Endothelial cell (in vitro differentiated cells): Measurements from ENCODE around the gene NIPAL1. TPM values are rescaled to one million over a fixed set of nuclear protein-coding genes. Genes with fewer than 3 reads are reported as not detected.
A peak's percentile ranks its signal among the peaks of the same experiment; 100 is the strongest.

Source experiments
- DNase-seq: peaks from one replicate; pipeline ENCODE4 v3.0.0; 2021; ENCODE audit warnings: low spot score
- H3K27ac Mint-ChIP-seq: one replicate; pipeline ENCODE4 v1.8.0; 2021; ENCODE audit warnings: mixed read lengths, inconsistent platforms; ENCODE audit not compliant: unreplicated experiment
- H3K27me3 Mint-ChIP-seq: one replicate; pipeline ENCODE4 v1.8.0; 2021; ENCODE audit warnings: mild to moderate bottlenecking, moderate library complexity, mixed read lengths, inconsistent platforms; ENCODE audit not compliant: unreplicated experiment
- H3K36me3 Mint-ChIP-seq: one replicate; pipeline ENCODE4 v1.8.0; 2021; ENCODE audit warnings: mild to moderate bottlenecking, low read depth, mixed read lengths, inconsistent platforms; ENCODE audit not compliant: unreplicated experiment
- H3K4me1 Mint-ChIP-seq: one replicate; pipeline ENCODE4 v1.8.0; 2021; ENCODE audit warnings: mild to moderate bottlenecking, mixed read lengths, inconsistent platforms; ENCODE audit not compliant: unreplicated experiment
- H3K4me3 Mint-ChIP-seq: one replicate; pipeline ENCODE4 v1.8.0; 2021; ENCODE audit warnings: mild to moderate bottlenecking, mixed read lengths, inconsistent platforms; ENCODE audit not compliant: unreplicated experiment
- H3K9me3 Mint-ChIP-seq: one replicate; pipeline ENCODE4 v1.8.0; 2021; ENCODE audit warnings: mixed read lengths, inconsistent platforms; ENCODE audit not compliant: unreplicated experiment
- CTCF ChIP-seq: fragments of 200-600 bp; sonication (generic); IDR thresholded peaks from one replicate; pipeline ENCODE4 v1.5.0; 2021; ENCODE audit warnings: antibody characterized with exemption; ENCODE audit not compliant: unreplicated experiment
- total RNA-seq: library from RNA; stranded (reverse); fragmentation: NEBNext Ultra II Directional; extraction: Animal tissue kit (Norgen Biotek cat#: 25700); gene quantifications from one replicate; pipeline ENCODE4 v1.2.1, GENCODE V29; 2021; ENCODE audit not compliant: unreplicated experiment

NIPAL1 gene
- total RNA-seq, 1 donor from 2014 or later: 2.0 TPM

- DNase-seq: no peak
- Mint-ChIP-seq H3K4me3 (no peak overlapping the region), H3K27ac (no peak overlapping the region), H3K4me1 (no peaks in the 10 kb centered on the region), H3K36me3 (no peaks in the 10 kb centered on the region), H3K27me3 (no peaks in the 10 kb centered on the region), H3K9me3 (no peaks in the 10 kb centered on the region)
- TF ChIP-seq CTCF: no peak
Measured at GRCh38 chr4:48031802-48032525, 15.4 kb downstream of the NIPAL1 start.

GRCh38 chr4:48032721-48033120, 16.1 kb downstream of the NIPAL1 start:
- no peak overlapping the region for H3K4me3 Mint-ChIP-seq
- no peak for DNase-seq
- TF ChIP-seq CTCF: no peak
- no peaks in the 10 kb centered on the region for H3K4me1 Mint-ChIP-seq
- no peaks in the 10 kb centered on the region for H3K9me3 Mint-ChIP-seq
- no peaks in the 10 kb centered on the region for H3K27me3 Mint-ChIP-seq
- H3K36me3 Mint-ChIP-seq: no peaks in the 10 kb centered on the region
- H3K27ac Mint-ChIP-seq: no peak overlapping the region

GRCh38 chr4:48033412-48033811, 16.8 kb downstream of the NIPAL1 start:
- H3K36me3 Mint-ChIP-seq: no peaks in the 10 kb centered on the region
- H3K4me3 Mint-ChIP-seq: no peak overlapping the region
- no peak for DNase-seq
- H3K4me1 Mint-ChIP-seq: no peaks in the 10 kb centered on the region
- no peaks in the 10 kb centered on the region for H3K27me3 Mint-ChIP-seq
- no peak overlapping the region for H3K27ac Mint-ChIP-seq
- H3K9me3 Mint-ChIP-seq: no peaks in the 10 kb centered on the region
- TF ChIP-seq CTCF: no peak

GRCh38 chr4:48033825-48034413, 17.3 kb downstream of the NIPAL1 start:
- Mint-ChIP-seq H3K27ac (no peak overlapping the region), H3K4me3 (no peak overlapping the region), H3K9me3 (no peaks in the 10 kb centered on the region), H3K27me3 (no peaks in the 10 kb centered on the region), H3K4me1 (no peaks in the 10 kb centered on the region), H3K36me3 (no peaks in the 10 kb centered on the region)
- TF ChIP-seq CTCF: peak; percentile 81
- peak; percentile 33 for DNase-seq

- Mint-ChIP-seq H3K27me3 (no peaks in the 10 kb centered on the region), H3K9me3 (no peaks in the 10 kb centered on the region), H3K4me3 (no peak overlapping the region), H3K4me1 (no peaks in the 10 kb centered on the region), H3K27ac (no peak overlapping the region), H3K36me3 (no peaks in the 10 kb centered on the region)
- TF ChIP-seq CTCF: no peak
- no peak for DNase-seq
Measured at GRCh38 chr4:48035952-48036351, 19.4 kb downstream of the NIPAL1 start.
